Neural cell (in vitro differentiated cells): ENCODE data around the gene SLC25A19.

Experiments
- EZH2 ChIP-seq: fragments of 200-600, 300-800 bp; shearing (Covaris generic), sonication (generic); IDR thresholded peaks from 2 replicates; pipeline ENCODE4 v1.6.1; 2014; ENCODE audit warnings: antibody characterized with exemption, low read length, borderline replicate concordance, mild to moderate bottlenecking; ENCODE audit not compliant: insufficient read depth, poor library complexity, severe bottlenecking
- MXI1 ChIP-seq: fragments of 450-650 bp; conservative IDR thresholded peaks from 2 replicates; pipeline ENCODE4 v1.6.1; 2014; ENCODE audit warnings: antibody characterized with exemption, mild to moderate bottlenecking; ENCODE audit not compliant: poor library complexity, severe bottlenecking
- POLR2AphosphoS5 ChIP-seq: IDR thresholded peaks from 2 replicates; pipeline ENCODE4 v1.6.1; 2012
- SMC3 ChIP-seq: fragments of 450-650 bp; conservative IDR thresholded peaks from 2 replicates; pipeline ENCODE4 v1.6.1; 2014; ENCODE audit warnings: antibody characterized with exemption, mild to moderate bottlenecking, moderate library complexity; ENCODE audit not compliant: poor library complexity
- TAF1 ChIP-seq: IDR thresholded peaks from 2 replicates; pipeline ENCODE4 v1.6.1; 2012; ENCODE audit warnings: low read depth
- TF ChIP-seq, protein P1 (sequence below): fragments of 450-650 bp; IDR thresholded peaks from 2 replicates; pipeline ENCODE4 v1.5.1; 2014; ENCODE audit warnings: antibody characterized with exemption, mild to moderate bottlenecking, moderate library complexity; ENCODE audit not compliant: poor library complexity, severe bottlenecking
- TF ChIP-seq, protein P2 (sequence below): IDR thresholded peaks from 2 replicates; pipeline ENCODE4 v1.6.1; 2012; ENCODE audit warnings: borderline replicate concordance

DNA sequence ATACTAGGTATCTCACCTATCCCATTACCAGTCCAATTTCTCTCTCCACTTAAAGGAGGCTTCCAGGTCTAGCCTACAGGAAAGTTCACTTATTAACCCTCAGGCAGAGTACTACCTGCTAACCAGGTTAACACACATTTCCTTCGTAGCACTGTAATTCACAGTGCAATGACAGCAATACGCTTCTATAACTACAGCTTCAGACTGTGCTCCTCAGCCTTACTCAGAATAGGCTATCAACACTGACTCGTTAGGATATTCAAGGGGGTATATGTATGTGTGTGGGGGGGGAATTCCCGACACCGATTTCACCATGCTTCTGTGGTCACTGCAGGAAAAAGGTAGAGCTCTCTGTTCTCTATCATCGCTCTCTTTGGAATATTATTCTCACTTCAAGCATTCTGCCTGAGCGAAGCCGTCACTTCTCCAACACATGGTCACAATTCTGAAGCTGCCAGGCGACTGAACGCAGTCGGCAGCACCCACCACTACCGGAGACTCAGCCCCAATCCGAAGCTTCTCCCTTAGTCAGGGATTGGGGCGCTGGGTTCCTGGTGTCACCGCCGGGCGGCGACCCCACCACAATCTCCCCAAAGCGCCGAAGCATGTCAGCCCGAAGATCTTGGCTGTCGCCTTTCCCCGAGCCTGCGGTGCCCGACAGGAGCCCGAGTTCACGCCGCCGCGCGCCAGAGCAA, 28.4 kb downstream of the SLC25A19 start:
- TF ChIP-seq, protein P1, sequence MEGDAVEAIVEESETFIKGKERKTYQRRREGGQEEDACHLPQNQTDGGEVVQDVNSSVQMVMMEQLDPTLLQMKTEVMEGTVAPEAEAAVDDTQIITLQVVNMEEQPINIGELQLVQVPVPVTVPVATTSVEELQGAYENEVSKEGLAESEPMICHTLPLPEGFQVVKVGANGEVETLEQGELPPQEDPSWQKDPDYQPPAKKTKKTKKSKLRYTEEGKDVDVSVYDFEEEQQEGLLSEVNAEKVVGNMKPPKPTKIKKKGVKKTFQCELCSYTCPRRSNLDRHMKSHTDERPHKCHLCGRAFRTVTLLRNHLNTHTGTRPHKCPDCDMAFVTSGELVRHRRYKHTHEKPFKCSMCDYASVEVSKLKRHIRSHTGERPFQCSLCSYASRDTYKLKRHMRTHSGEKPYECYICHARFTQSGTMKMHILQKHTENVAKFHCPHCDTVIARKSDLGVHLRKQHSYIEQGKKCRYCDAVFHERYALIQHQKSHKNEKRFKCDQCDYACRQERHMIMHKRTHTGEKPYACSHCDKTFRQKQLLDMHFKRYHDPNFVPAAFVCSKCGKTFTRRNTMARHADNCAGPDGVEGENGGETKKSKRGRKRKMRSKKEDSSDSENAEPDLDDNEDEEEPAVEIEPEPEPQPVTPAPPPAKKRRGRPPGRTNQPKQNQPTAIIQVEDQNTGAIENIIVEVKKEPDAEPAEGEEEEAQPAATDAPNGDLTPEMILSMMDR = peak; percentile 56
- TF ChIP-seq SMC3 (no peak), EZH2 (no peak), TAF1 (no peak), POLR2AphosphoS5 (no peak), MXI1 (no peak)
- TF ChIP-seq, protein P2, sequence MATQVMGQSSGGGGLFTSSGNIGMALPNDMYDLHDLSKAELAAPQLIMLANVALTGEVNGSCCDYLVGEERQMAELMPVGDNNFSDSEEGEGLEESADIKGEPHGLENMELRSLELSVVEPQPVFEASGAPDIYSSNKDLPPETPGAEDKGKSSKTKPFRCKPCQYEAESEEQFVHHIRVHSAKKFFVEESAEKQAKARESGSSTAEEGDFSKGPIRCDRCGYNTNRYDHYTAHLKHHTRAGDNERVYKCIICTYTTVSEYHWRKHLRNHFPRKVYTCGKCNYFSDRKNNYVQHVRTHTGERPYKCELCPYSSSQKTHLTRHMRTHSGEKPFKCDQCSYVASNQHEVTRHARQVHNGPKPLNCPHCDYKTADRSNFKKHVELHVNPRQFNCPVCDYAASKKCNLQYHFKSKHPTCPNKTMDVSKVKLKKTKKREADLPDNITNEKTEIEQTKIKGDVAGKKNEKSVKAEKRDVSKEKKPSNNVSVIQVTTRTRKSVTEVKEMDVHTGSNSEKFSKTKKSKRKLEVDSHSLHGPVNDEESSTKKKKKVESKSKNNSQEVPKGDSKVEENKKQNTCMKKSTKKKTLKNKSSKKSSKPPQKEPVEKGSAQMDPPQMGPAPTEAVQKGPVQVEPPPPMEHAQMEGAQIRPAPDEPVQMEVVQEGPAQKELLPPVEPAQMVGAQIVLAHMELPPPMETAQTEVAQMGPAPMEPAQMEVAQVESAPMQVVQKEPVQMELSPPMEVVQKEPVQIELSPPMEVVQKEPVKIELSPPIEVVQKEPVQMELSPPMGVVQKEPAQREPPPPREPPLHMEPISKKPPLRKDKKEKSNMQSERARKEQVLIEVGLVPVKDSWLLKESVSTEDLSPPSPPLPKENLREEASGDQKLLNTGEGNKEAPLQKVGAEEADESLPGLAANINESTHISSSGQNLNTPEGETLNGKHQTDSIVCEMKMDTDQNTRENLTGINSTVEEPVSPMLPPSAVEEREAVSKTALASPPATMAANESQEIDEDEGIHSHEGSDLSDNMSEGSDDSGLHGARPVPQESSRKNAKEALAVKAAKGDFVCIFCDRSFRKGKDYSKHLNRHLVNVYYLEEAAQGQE = no peak
